ENCODE measurements around the gene PBX1. TPM values are rescaled to one million over a fixed set of nuclear protein-coding genes. Genes with fewer than 3 reads are reported as not detected.

PBX1 gene
- total and polyA plus RNA-seq, 2 donors (not counting 3 experiments of a cell fraction or from before 2014, with no cell fraction given): 10.7 to 24.1 TPM

DNA sequence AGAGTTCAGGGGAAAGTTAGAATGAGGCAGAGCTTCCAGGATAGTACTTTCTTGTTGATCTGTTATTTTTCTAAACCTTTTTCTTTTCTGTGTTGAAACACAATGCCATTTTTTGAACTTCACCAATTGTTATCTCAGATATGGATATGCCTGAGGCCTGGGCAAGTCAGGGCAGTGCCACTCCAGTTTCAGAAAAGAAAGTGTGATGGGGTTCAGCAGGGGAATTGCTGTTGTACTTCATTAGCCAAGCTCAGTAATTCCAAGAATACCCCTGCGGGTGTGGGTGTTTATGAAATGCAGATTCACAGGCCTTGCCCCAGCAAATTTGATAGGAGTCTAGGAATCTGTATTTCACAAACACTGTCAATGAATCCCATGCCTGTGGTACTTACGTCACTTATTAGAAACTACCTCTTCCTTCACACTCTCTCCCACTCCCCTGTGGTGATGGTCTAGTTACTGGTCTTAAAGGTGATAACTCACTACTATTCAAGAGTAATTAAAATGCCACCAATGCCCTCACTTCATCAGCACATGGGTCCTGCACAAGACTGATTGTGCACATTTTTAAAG, 142.3 kb downstream of the PBX1 start:
- TF ChIP-seq POLR2AphosphoS5 (IDR thresholded peaks at IDR 0.05; ENCODE audit: insufficient read depth, low read depth, low read length): no peak
- TF ChIP-seq JUN (IDR thresholded peaks at IDR 0.05; ENCODE audit: borderline replicate concordance, insufficient read depth, insufficient read length, low read depth): no peak
- no peak for TF ChIP-seq MYC (IDR thresholded peaks at IDR 0.05; ENCODE audit: low read depth, low read length)
- TF ChIP-seq, protein P1, sequence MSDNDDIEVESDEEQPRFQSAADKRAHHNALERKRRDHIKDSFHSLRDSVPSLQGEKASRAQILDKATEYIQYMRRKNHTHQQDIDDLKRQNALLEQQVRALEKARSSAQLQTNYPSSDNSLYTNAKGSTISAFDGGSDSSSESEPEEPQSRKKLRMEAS (IDR thresholded peaks at IDR 0.05; ENCODE audit: insufficient read depth, insufficient read length): no peak
- Histone ChIP-seq H3K4me1 (ENCODE audit: control insufficient read depth, extremely low read depth, insufficient read depth, low read length) (no peaks in the 10 kb centered on the region), H3K27ac (ENCODE audit: insufficient read depth, low read depth, low read length) (no peak overlapping the region), H3K4me2 (ENCODE audit: insufficient read depth, low read length) (no peak overlapping the region), H3K9ac (replicated peaks; ENCODE audit: extremely low read depth, insufficient read depth, low read length) (no peak overlapping the region), H3K27me3 (ENCODE audit: control insufficient read depth in 2 of 2, insufficient read depth in 2 of 2, low read length in 2 of 2) (no peaks in the 10 kb centered on the region), H4K20me1 (replicated peaks; ENCODE audit: control insufficient read depth, extremely low read depth, insufficient read depth, low read length) (no peaks in the 10 kb centered on the region), H3K4me3 (replicated peaks in 1 of 3; ENCODE audit: insufficient read depth in 1 of 3, low read depth in 1 of 3, low read length in 3 of 3) (no peak overlapping the region), H3K9me3 (replicated peaks; ENCODE audit: control insufficient read depth, insufficient read depth, low read length) (no peaks in the 10 kb centered on the region), H3K36me3 (ENCODE audit: control insufficient read depth in 2 of 2, extremely low read depth in 1 of 2, insufficient read depth in 2 of 2, low read length in 2 of 2) (no peaks in the 10 kb centered on the region), H3K9me1 (replicated peaks; ENCODE audit: control insufficient read depth, extremely low read depth, insufficient read depth, low read length) (no peaks in the 10 kb centered on the region), H2AFZ (ENCODE audit: low read depth, low read length) (no peak overlapping the region), H3K79me2 (ENCODE audit: control insufficient read depth, insufficient read depth, low read length) (no peaks in the 10 kb centered on the region)
- dilution Hi-C loops (cut with MboI; ENCODE audit: extremely low pct_ligation_motif_present, low sequenced_read_pairs) (no loop called here), intact Hi-C loops (cut with micrococcal nuclease) (no loop called here)
- no peak for FAIRE-seq
- no TSS peak for BruUV-seq (replicated peaks)
- ChIA-PET POLR2A (no interaction called here), CTCF (interaction anchor here (0.8 kb wide), 1 partner anchor 27 kb away, joined by 3 read pairs; no protein-coding TSS in a partner anchor)
- no peak for DNase-seq (ENCODE audit: low read depth, low spot score)

DNA sequence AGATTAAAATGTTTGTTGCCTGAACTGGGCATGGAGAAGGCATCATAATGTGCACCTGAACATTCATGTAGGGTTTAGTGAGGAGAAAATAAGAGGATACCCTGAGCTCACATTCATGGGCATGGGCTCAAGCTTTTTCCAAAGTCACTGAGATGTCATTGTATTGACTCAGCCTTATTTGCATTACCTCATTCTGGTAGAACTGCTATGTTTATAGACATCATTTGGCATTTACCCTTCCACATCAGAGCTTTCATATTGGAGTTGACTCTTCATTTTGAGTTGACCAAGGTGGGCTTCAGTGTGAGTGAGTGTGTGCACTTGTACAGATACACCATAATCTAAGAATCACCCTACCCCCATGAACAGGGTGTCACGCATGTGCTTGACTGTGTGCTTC, 143.2 kb downstream of the PBX1 start:
- H3K27ac ChIP-seq (ENCODE audit: insufficient read depth, low read depth, low read length): no peak overlapping the region
- H3K4me1 ChIP-seq (ENCODE audit: control insufficient read depth, extremely low read depth, insufficient read depth, low read length): peaks cover 7% of the 10 kb centered on the region
- no peak for DNase-seq (ENCODE audit: low read depth, low spot score)
- no peaks in the 10 kb centered on the region for H3K79me2 ChIP-seq (ENCODE audit: control insufficient read depth, insufficient read depth, low read length)
- no peak overlapping the region for H2AFZ ChIP-seq (ENCODE audit: low read depth, low read length)
- no peak overlapping the region for H3K4me3 ChIP-seq (replicated peaks in 1 of 3; ENCODE audit: insufficient read depth in 1 of 3, low read depth in 1 of 3, low read length in 3 of 3)
- no peaks in the 10 kb centered on the region for H4K20me1 ChIP-seq (replicated peaks; ENCODE audit: control insufficient read depth, extremely low read depth, insufficient read depth, low read length)
- H3K4me2 ChIP-seq (ENCODE audit: insufficient read depth, low read length): no peak overlapping the region
- TF ChIP-seq POLR2A (IDR thresholded peaks at IDR 0.05; ENCODE audit: low read depth, low read length) (no peak), FOS (IDR thresholded peaks at IDR 0.05; ENCODE audit: borderline replicate concordance, insufficient read depth, low read length) (no peak), EZH2 (IDR thresholded peaks at IDR 0.05; ENCODE audit: borderline replicate concordance, low read depth, low read length, severe bottlenecking) (no peak), POLR2AphosphoS5 (IDR thresholded peaks at IDR 0.05; ENCODE audit: insufficient read depth, low read depth, low read length) (no peak), GATA2 (IDR thresholded peaks at IDR 0.05; ENCODE audit: insufficient read depth, insufficient read length, low read depth, low read length) (no peak), JUN (IDR thresholded peaks at IDR 0.05; ENCODE audit: borderline replicate concordance, insufficient read depth, insufficient read length, low read depth) (no peak), MYC (IDR thresholded peaks at IDR 0.05; ENCODE audit: low read depth, low read length) (no peak)
- TF ChIP-seq, protein P1 (IDR thresholded peaks at IDR 0.05; ENCODE audit: insufficient read depth, insufficient read length): no peak
- TF ChIP-seq, protein P2, sequence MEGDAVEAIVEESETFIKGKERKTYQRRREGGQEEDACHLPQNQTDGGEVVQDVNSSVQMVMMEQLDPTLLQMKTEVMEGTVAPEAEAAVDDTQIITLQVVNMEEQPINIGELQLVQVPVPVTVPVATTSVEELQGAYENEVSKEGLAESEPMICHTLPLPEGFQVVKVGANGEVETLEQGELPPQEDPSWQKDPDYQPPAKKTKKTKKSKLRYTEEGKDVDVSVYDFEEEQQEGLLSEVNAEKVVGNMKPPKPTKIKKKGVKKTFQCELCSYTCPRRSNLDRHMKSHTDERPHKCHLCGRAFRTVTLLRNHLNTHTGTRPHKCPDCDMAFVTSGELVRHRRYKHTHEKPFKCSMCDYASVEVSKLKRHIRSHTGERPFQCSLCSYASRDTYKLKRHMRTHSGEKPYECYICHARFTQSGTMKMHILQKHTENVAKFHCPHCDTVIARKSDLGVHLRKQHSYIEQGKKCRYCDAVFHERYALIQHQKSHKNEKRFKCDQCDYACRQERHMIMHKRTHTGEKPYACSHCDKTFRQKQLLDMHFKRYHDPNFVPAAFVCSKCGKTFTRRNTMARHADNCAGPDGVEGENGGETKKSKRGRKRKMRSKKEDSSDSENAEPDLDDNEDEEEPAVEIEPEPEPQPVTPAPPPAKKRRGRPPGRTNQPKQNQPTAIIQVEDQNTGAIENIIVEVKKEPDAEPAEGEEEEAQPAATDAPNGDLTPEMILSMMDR (IDR thresholded peaks at IDR 0.05; ENCODE audit: extremely low read depth in 1 of 2, insufficient read depth in 1 of 2, low read depth in 1 of 2, low read length in 2 of 2): no peak
- no peaks in the 10 kb centered on the region for H3K9me3 ChIP-seq (replicated peaks; ENCODE audit: control insufficient read depth, insufficient read depth, low read length)
- intact Hi-C loops (cut with micrococcal nuclease): no loop called here
- ChIA-PET POLR2A (no interaction called here), CTCF (interaction anchor here (0.8 to 1.0 kb wide), 2 partner anchors 10 to 28 kb away, joined by 3 to 4 read pairs; no protein-coding TSS in a partner anchor)
- H3K36me3 ChIP-seq (ENCODE audit: control insufficient read depth in 2 of 2, extremely low read depth in 1 of 2, insufficient read depth in 2 of 2, low read length in 2 of 2): no peaks in the 10 kb centered on the region
- no peak for FAIRE-seq
- dilution Hi-C loops (cut with MboI; ENCODE audit: extremely low pct_ligation_motif_present, low sequenced_read_pairs): no loop called here
- BruUV-seq (replicated peaks): no TSS peak
- H3K9me1 ChIP-seq (replicated peaks; ENCODE audit: control insufficient read depth, extremely low read depth, insufficient read depth, low read length): no peaks in the 10 kb centered on the region
- no peak overlapping the region for H3K9ac ChIP-seq (replicated peaks; ENCODE audit: extremely low read depth, insufficient read depth, low read length)
- no peaks in the 10 kb centered on the region for H3K27me3 ChIP-seq (ENCODE audit: control insufficient read depth in 2 of 2, insufficient read depth in 2 of 2, low read length in 2 of 2)
